OCI-M2 (cell line): ENCODE data around the gene SUPT20H.
A peak's percentile ranks its signal among the peaks of the same experiment; 100 is the strongest.

ENCODE experiments used
- DNase-seq: peaks from one replicate; lab custom pipeline; 2025; ENCODE audit not compliant: unreplicated experiment; lab: John Stamatoyannopoulos, UW

Gene SUPT20H

GRCh38 chr13:37009692-37010091, 49.8 kb downstream of the SUPT20H start:
- no peak for DNase-seq

DNA sequence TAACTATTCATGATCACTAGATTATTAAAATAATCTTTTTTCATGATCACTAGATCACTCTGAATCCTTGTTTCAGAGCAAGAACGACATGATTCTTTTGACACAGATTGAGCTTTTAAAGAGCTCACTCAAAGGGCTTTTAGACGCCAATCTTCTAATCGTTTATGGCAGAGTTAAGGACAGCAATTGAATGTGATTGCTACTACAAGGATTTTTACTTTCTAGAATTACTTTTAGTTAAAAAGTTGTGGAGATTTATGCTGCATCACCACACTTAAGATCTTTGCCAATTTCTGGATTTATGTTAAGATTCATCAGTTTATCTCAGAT, 57.6 kb downstream of the SUPT20H start:
- no peak for DNase-seq

DNA sequence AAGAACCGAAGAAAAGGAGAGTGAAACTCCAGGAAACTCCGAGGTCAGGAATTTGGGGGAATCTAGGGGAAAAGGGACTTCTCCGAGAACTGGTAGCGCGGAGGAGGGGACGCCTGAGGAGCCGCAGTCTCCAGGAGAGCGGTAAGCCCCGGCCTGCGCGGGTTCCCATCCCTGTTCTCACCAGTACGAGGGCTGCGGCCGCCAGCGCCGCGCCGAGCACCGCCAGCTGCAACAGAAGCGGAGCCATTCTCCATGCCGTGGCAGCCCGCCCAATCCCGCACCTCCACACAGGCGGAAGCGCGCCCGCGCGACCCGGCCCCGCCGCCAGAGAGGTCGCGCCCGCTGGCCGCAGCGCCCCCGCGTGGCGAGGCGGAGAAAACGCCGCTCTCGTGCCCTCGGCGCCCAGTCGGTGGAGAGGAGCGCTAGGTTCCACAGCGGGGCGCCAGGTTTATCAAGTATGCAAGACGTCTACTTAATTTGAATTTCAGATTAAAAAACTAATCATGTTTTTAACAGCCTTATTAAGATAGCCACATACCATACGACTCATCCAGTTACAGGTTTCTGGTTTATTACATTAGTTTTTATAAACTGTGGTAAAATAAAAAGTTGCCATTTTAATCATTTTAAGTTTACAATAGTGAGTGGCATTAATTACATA, 60.3 kb downstream of the SUPT20H start, which contains the start of gene ALG5:
Gene ALG5 (minus strand): TSS at position 287 of the 661 bp plus-strand sequence. CDS start 40 bp downstream, at position 247.
- peak; percentile 14 for DNase-seq

GRCh38 chr13:36998624-36999041, 60.9 kb downstream of the SUPT20H start:
- no peak for DNase-seq

DNA sequence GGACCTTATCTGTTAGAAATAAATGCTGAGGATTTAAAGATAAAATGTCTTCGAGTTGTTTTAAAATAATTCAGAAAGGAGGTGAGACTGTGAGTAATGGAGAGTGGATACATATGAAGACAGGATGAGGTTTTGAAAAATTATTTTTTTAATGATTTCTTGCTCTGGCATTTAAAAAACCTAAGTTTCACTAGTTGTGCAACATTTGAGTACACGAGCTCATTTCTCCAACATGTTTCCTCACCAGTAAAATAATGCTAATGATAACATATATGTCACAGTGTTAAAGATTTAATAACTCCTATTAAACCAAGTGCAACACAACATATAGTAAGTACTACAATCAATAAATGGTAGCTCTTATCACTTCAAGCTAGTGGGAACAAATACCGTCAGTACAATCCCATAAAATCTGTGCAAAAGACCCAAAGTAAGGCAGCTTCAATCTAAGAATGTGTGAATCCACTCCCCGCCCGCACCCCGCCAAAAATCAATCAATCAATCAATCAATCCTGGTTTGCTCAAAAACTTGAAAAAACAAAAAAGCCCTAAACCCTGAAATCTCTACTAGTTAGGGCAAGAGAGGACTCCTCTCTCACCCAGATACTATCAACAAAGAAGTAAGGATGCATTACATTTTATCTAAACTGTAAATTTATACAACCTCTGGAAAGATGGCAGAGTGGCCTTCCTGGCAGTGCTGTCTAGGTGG, 61.6 kb downstream of the SUPT20H start:
- no peak for DNase-seq

DNA sequence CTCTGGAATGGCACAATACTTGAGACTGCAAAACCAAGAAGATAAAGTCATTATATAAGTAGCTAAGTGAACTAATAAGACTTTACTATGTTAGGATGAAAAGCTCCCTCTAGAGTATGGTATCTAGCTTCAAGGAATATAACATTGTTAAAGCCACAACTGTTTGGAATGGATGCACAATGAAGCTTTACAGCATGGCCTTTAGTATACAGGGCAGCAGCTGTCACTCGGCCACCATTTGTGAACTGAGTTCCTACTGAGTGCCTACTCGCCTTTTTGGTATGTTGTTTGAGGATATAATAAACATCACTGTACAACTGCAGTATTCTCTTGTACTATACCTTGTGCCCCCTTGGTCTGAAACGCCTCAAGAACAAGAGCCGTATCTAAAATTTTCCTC, 67.1 kb downstream of the SUPT20H start:
- DNase-seq = no peak

- no peak for DNase-seq
Observed at GRCh38 chr13:36986462-36987240, 72.8 kb downstream of the SUPT20H start.

DNA sequence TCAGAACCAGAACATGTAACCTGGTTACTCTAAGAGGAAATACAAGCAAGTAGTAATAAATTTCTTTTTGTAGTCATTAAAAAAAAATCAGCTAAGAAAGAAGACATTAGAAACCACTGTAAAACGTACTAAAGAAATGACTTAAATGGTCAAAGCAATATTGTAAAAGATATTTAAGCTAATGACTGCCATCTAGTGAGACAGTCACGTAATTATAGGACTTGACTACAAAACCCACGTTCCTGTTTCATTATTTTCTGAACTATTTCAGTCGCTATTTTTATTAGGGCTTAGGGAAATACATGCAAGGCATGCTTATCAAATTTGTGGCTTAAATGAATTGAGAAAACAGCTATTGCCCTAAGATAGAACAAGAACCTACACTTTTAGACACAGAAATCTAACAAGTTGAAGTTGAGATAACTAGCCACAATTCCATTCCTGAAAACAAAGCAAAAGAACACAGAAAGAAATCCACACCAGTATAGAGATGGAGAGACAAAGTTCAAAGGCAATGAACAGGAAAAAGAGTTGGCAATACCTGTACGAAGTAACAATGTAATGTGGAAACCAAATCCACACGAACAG, 78.2 kb downstream of the SUPT20H start:
- DNase-seq = no peak

DNA sequence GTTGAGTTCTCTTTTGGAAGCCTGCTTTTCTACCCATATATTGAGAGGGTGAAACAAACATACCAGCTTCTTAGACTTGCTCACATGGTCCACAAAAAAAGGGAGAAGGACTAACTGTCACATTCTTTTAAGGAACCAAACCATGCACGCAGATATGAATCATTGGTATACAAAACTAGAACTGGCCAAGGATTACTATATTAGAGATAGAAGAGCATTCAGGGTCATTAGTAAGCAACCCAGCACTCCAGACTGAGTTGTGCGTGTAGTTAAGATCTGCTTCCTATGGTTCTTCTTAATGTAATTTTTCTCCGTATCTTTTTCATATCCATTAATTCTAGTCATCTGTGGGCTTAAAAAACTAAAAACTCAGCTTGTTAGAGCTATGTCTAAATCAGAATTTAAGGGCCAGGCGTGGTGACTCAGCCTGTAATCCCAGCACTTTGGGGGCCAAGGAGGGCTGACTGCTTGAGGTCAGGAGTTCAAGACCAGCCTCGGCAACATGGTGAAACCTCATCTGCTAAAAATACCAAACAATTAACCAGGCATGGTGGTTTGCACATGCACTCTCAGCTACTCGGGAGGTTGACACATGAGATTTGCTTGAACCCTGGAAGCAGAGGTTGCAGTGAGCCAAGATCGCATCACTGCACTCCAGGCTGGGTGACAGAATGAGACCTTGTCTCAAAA, 80.0 kb downstream of the SUPT20H start:
- no peak for DNase-seq

- DNase-seq = no peak
Observed at GRCh38 chr13:36975172-36975571, 84.3 kb downstream of the SUPT20H start.

GRCh38 chr13:36973621-36974295, 85.7 kb downstream of the SUPT20H start:
- DNase-seq = no peak

DNA sequence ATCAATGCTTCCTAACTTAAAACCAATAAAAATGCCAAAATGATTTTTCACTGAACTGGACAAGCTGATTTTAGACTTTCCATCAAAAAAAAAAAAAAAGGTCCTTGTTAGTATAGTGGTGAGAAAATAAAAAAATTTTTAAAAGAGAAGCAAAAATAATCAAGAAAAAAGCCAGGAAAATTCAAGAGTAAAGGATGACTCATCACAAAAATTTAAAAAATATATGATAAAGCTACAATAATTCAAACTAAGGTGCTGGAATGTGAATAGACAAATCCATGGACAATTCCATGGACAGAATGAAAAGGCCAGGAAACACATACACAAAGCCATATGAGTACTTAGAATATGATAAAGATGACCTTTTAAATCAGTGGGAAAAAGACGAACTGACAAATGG, 86.5 kb downstream of the SUPT20H start:
- no peak for DNase-seq

- DNase-seq = no peak
Observed at GRCh38 chr13:36966404-36966803, 93.1 kb downstream of the SUPT20H start.

- no peak for DNase-seq
Observed at GRCh38 chr13:36965767-36966166, 93.7 kb downstream of the SUPT20H start.

DNA sequence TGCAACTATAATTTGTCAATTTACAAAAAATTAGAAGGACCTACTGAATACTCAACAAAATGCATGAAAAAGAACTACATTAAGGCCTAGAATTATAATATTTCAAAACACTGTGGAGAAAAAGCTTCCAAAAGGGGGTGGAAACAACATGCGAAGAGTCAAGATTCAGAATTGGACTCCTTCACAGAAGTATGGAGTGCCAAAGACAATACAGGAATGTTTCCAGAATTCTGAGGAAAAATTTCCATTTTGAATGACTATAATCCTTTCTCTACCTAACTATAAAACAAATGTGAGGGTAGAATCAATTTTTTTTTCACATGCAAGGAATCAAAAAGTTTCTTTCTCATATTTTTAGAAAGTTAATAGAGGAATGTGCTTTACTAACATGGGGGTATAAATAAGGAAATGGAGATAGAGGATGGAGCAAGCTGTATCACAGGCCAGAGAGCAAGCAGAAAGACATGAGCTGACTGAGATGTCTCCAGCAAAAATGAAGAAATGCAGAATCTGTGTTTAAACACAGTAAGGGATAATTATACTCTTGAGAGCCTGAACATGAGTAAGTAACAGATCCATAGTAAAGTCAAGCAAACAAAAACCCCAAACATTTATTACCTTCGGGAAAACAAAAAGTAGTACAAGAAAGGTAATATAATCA, 99.9 kb downstream of the SUPT20H start:
- DNase-seq = no peak
